Sigmoid colon (tissue), 7 donors: ENCODE results near the gene CYB561A3. TPM values are rescaled to one million over a fixed set of nuclear protein-coding genes. Genes with fewer than 3 reads are reported as not detected.

ENCODE experiments used
- DNase-seq: peaks from one replicate; pipeline ENCODE4 v3.0.0-alpha.2; 2019
- H3K27ac ChIP-seq, 4 donors: fragments of 200-600 bp; sonication (generic); one replicate each; pipeline ENCODE4 v1.5.1; 2016 to 2019; ENCODE audit warnings: mild to moderate bottlenecking in 1 of 4
- H3K27me3 ChIP-seq, 3 donors: fragments of 200-600 bp; sonication (generic); one replicate each; pipeline ENCODE4 v1.5.1; 2019; ENCODE audit warnings: mild to moderate bottlenecking in 1 of 3
- H3K36me3 ChIP-seq, 4 donors: fragments of 200-600 bp; sonication (generic); one replicate each; pipeline ENCODE4 v1.5.1; 2016 to 2019
- H3K4me1 ChIP-seq, 4 donors: fragments of 200-600 bp; sonication (generic); one replicate each; pipeline ENCODE4 v1.5.1; 2017 to 2019
- H3K4me3 ChIP-seq, 4 donors: fragments of 200-600 bp; sonication (generic); one replicate each; pipeline ENCODE4 v1.5.1; 2017 to 2019; ENCODE audit warnings: mild to moderate bottlenecking in 2 of 4, moderate library complexity in 1 of 4
- H3K9me3 ChIP-seq, 4 donors: fragments of 200-600 bp in 3 of 4; sonication (generic) in 3 of 4; one replicate each; pipeline versions ENCODE4 v1.5.1 to v1.6.1; 2013 to 2019
- CTCF ChIP-seq, 4 experiments: fragments of 450-650 bp in 3 of 4; fragments of 200-600 bp in 1 of 4; IDR thresholded peaks; one replicate each; pipeline ENCODE4 v1.5.1; 2016 to 2019; ENCODE audit warnings: antibody characterized with exemption in 4 of 4, mild to moderate bottlenecking in 3 of 4, moderate library complexity in 2 of 4
- EP300 ChIP-seq, 4 donors: sonication (generic); formaldehyde crosslinking; IDR thresholded peaks; one replicate each; pipeline ENCODE4 v1.6.1; 2017; ENCODE audit warnings: antibody characterized with exemption in 4 of 4
- POLR2A ChIP-seq, 2 donors: fragments of 450-650 bp; IDR thresholded peaks; one replicate each; pipeline ENCODE4 v1.6.1; 2016; ENCODE audit warnings: antibody characterized with exemption in 2 of 2, mild to moderate bottlenecking in 2 of 2, moderate library complexity in 2 of 2
- POLR2AphosphoS5 ChIP-seq, 4 donors: sonication (generic); formaldehyde crosslinking; IDR thresholded peaks; one replicate each; pipeline ENCODE4 v1.6.1; 2017; ENCODE audit warnings: antibody characterized with exemption in 4 of 4
- WGBS, 2 donors: extraction: QIAGEN DNeasy Blood & Tissue Kit; methylation state at CpG; one replicate each; pipeline ENCODE4 v1.1.7; 2013; 5-methylcytosine and 5-hydroxymethylcytosine counted together
- intact Hi-C: fragments of 100-400 bp; cut with DNase I; formaldehyde crosslinking; loops from one replicate; pipeline ENCODE4 v1.15.1; 2023
- polyA plus RNA-seq, 3 donors: library from polyadenylated mRNA; stranded (reverse); fragments of 200-250 nt; gene quantifications; one replicate each; pipeline ENCODE4 v1.2.3, GENCODE V29; 2013
- total RNA-seq, 4 donors: library from RNA; depleted of rRNA; stranded (reverse); fragments of >200 nt; gene quantifications; one replicate each; pipeline ENCODE4 v1.1.0, GENCODE V29; 2016
- donor health status: healthy with polysubstance abuse.
- donor health status: Bipolar disorder and iron deficiency.
- donor health status: healthy.

Gene CYB561A3
- total and polyA plus RNA-seq, 7 donors: 17.3 to 66.2 (median 35.1) TPM

- Histone ChIP-seq H3K4me1 (peaks cover 2 to 30% (median 27%) of the 10 kb centered on the region in 4 donors), H3K27ac (no peak overlapping the region), H3K36me3 (peaks cover 15 to 55% (median 44%) of the 10 kb centered on the region in 4 donors), H3K4me3 (no peak overlapping the region), H3K9me3 (no peaks in the 10 kb centered on the region), H3K27me3 (no peaks in the 10 kb centered on the region)
- intact Hi-C loops: no loop called here
- no peak for TF ChIP-seq CTCF (IDR thresholded peaks at IDR 0.05)
- TF ChIP-seq POLR2A (IDR thresholded peaks at IDR 0.05): no peak
- no peak for TF ChIP-seq EP300 (IDR thresholded peaks at IDR 0.05)
- TF ChIP-seq POLR2AphosphoS5 (IDR thresholded peaks at IDR 0.05): no peak
- WGBS, 2 donors: 89 to 94% methylated on average over 5 of the region's 5 CpGs
- DNase-seq: no peak
These were observed 2.5 kb upstream of the CYB561A3 start for GRCh38 chr11:61364012-61364675.

GRCh38 chr11:61362542-61362875, 827 bp upstream of the CYB561A3 start:
- peak overlapping the region; percentile 90 to 100 (median 96) for H3K27ac ChIP-seq
- no peaks in the 10 kb centered on the region for H3K27me3 ChIP-seq
- intact Hi-C loops: loop anchor here (1.0 to 2.0 kb wide), 2 partner anchors 29 to 68 kb away; partner anchors contain the start of genes DDB1, SDHAF2 and TKFC
- H3K36me3 ChIP-seq: peaks cover 8 to 38% (median 31%) of the 10 kb centered on the region in 4 donors
- DNase-seq: no peak
- peaks cover 2 to 30% (median 27%) of the 10 kb centered on the region in 4 donors for H3K4me1 ChIP-seq
- TF ChIP-seq EP300 (IDR thresholded peaks at IDR 0.05) (no peak), CTCF (IDR thresholded peaks at IDR 0.05) (no peak), POLR2A (IDR thresholded peaks at IDR 0.05) (no peak), POLR2AphosphoS5 (IDR thresholded peaks at IDR 0.05) (no peak)
- H3K9me3 ChIP-seq: no peaks in the 10 kb centered on the region
- H3K4me3 ChIP-seq: peak overlapping the region; percentile 56 to 70 (median 64)
- 0% methylated on average over 12 of the region's 12 CpGs for WGBS, 2 donors

- no peak for DNase-seq
- peak overlapping the region; percentile 56 to 70 (median 64) for H3K4me3 ChIP-seq
- peaks cover 2 to 30% (median 27%) of the 10 kb centered on the region in 4 donors for H3K4me1 ChIP-seq
- H3K9me3 ChIP-seq: no peaks in the 10 kb centered on the region
- H3K36me3 ChIP-seq: peaks cover 6 to 29% (median 19%) of the 10 kb centered on the region in 4 donors
- intact Hi-C loops: no loop called here
- WGBS, 2 donors: 1 to 5% methylated on average over 22 of the region's 22 CpGs
- H3K27ac ChIP-seq: peak overlapping the region; percentile 90 to 100 (median 96)
- no peaks in the 10 kb centered on the region for H3K27me3 ChIP-seq
- TF ChIP-seq POLR2A (IDR thresholded peaks at IDR 0.05): no peak
- no peak for TF ChIP-seq EP300 (IDR thresholded peaks at IDR 0.05)
- no peak for TF ChIP-seq CTCF (IDR thresholded peaks at IDR 0.05)
- no peak for TF ChIP-seq POLR2AphosphoS5 (IDR thresholded peaks at IDR 0.05)
These were observed 393 bp downstream of the CYB561A3 start for GRCh38 chr11:61361237-61361740.

- no peak overlapping the region for H3K27ac ChIP-seq
- 21 to 67% methylated on average over 6 of the region's 6 CpGs for WGBS, 2 donors
- TF ChIP-seq POLR2AphosphoS5 (IDR thresholded peaks at IDR 0.05): no peak
- no peak for TF ChIP-seq CTCF (IDR thresholded peaks at IDR 0.05)
- TF ChIP-seq POLR2A (IDR thresholded peaks at IDR 0.05): no peak
- TF ChIP-seq EP300 (IDR thresholded peaks at IDR 0.05): no peak
- H3K4me3 ChIP-seq: no peak overlapping the region
- no peaks in the 10 kb centered on the region for H3K9me3 ChIP-seq
- intact Hi-C loops: no loop called here
- H3K27me3 ChIP-seq: no peaks in the 10 kb centered on the region
- peaks cover 2 to 30% (median 27%) of the 10 kb centered on the region in 4 donors for H3K4me1 ChIP-seq
- peaks cover 4 to 25% (median 5%) of the 10 kb centered on the region in 4 donors for H3K36me3 ChIP-seq
- DNase-seq: no peak
These were observed 2.2 kb downstream of the CYB561A3 start for GRCh38 chr11:61359516-61359915.
